Right lobe of liver (tissue), 6 donors: Measurements from ENCODE around the gene BICRA. TPM values are rescaled to one million over a fixed set of nuclear protein-coding genes. Genes with fewer than 3 reads are reported as not detected.

Source experiments
- ATAC-seq, 4 donors: fragments of 200-7000 bp; cut with Tn5 transposase; one replicate each; pipeline ENCODE4 v1.9.1; 2020; ENCODE audit warnings: mild to moderate bottlenecking in 4 of 4, moderate library complexity in 4 of 4
- DNase-seq, 3 donors: peaks; one replicate each; pipeline ENCODE4 v3.0.0-alpha.2; 2020
- H3K27ac ChIP-seq, 3 donors: fragments of 200-600 bp; one replicate each; pipeline ENCODE4 v1.8.0; 2022
- H3K27me3 ChIP-seq, 2 donors: fragments of 200-600 bp; one replicate each; pipeline ENCODE4 v1.8.0; 2022
- H3K36me3 ChIP-seq, 4 donors: fragments of 200-600 bp; sonication (generic) in 1 of 4; one replicate each; pipeline versions ENCODE4 v1.5.1 to v1.8.0; 2017 to 2022; ENCODE audit warnings: control low read depth in 1 of 4
- H3K4me1 ChIP-seq, 4 donors: fragments of 200-600 bp; sonication (generic) in 1 of 4; one replicate each; pipeline versions ENCODE4 v1.5.1 to v1.8.0; 2017 to 2022; ENCODE audit warnings: control low read depth in 1 of 4
- H3K4me3 ChIP-seq, 3 donors: fragments of 200-600 bp; one replicate each; pipeline ENCODE4 v1.8.0; 2022
- H3K9me3 ChIP-seq, 4 donors: fragments of 200-600 bp; sonication (generic) in 1 of 4; one replicate each; pipeline versions ENCODE4 v1.5.1 to v1.8.0; 2017 to 2022; ENCODE audit warnings: control low read depth in 1 of 4
- POLR2A ChIP-seq: fragments of 450-650 bp; IDR thresholded peaks from one replicate; pipeline ENCODE4 v1.6.1; 2017; ENCODE audit warnings: antibody characterized with exemption, mild to moderate bottlenecking
- WGBS: methylation state at CpG from one replicate; pipeline ENCODE4 v1.1.6; 2018; ENCODE audit warnings: low coverage, low lambda C conversion rate; ENCODE audit not compliant: insufficient coverage; ENCODE audit errors: missing lambda C conversion rate; 5-methylcytosine and 5-hydroxymethylcytosine counted together
- intact Hi-C, 2 donors: fragments of 100-400 bp; cut with DNase I; formaldehyde crosslinking; loops; one replicate each; pipeline versions ENCODE4 v1.11.2 to v1.14.1; 2022
- total RNA-seq, 6 experiments: library from RNA; depleted of rRNA in 2 of 6; stranded (reverse); fragments of >200 nt in 2 of 6; fragmentation: NEBNext Ultra II Directional in 3 of 6; extraction: Animal tissue kit (Norgen Biotek cat#: 25700) in 3 of 6; gene quantifications; one replicate each; pipeline versions ENCODE4 v1.1.0 to v1.2.4, GENCODE V29; 2016 to 2023
- TF ChIP-seq, protein P1 (sequence below), 4 donors: fragments of 200-600 bp in 3 of 4; fragments of 450-650 bp in 1 of 4; IDR thresholded peaks; one replicate each; pipeline versions ENCODE4 v1.5.1 to v1.8.0; 2016 to 2022; ENCODE audit warnings: antibody characterized with exemption in 4 of 4, mild to moderate bottlenecking in 2 of 4
- donor health status: DM: no; HTN: yes; CAD: no.
- donor health status: DM: no; HTN: no; CAD: no.
- donor health status: DM: no; HTN: no; CAD: no.
- donor health status: DM: no; HTN: yes; CAD: no.
- donor health status: DM: no; HTN: yes; CAD: no.

BICRA gene
- total RNA-seq, 6 experiments from 2014 or later, result 3.7 to 7.3 (median 6.4) TPM

DNA sequence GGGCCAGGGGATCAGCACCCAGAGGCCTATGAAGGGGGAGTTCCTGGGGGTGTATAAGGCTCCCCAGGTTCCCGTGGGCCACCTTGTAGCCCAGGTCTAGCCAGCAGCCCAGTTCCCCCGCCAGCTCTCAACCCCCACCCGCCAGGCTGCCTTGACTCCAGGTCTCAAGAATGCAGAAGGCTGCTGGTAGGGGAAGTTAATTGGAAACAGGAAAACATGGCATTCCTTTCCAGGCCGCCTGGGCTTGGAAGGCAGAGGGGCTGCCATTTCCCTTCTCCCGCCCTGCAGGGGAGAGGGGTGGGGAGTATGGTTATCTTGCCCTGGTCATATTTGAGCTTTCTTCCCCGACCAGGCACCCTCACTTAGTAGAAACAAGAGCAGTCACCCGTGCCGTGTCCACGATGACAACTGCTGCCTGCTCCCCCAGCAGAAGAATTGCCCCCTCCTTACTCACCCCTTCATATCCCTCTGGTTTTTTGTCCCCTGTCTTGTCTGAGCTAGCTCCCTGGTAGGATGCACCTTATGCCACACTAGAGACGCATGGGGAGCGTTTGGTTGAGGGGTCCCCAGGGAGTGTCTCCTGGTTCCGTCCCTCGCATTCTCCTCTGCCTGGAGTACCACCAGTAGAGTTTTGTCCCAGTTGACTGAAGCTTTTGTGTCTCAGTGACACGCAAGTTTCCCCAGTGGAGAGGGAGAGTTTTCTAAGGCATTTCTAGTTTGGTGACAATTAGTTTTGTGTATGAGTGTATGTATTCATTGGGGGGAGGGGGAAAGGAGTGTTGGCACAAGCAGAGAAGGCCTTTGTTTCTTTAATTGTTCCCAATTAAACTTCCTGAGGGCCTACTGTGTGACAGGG lies 4.5 kb downstream of the BICRA start:
- no peaks in the 10 kb centered on the region for H3K9me3 ChIP-seq
- WGBS, result 58% methylated on average over 3 of the region's 14 CpGs
- no peak for ATAC-seq
- no peak overlapping the region for H3K27ac ChIP-seq
- TF ChIP-seq, protein P1, sequence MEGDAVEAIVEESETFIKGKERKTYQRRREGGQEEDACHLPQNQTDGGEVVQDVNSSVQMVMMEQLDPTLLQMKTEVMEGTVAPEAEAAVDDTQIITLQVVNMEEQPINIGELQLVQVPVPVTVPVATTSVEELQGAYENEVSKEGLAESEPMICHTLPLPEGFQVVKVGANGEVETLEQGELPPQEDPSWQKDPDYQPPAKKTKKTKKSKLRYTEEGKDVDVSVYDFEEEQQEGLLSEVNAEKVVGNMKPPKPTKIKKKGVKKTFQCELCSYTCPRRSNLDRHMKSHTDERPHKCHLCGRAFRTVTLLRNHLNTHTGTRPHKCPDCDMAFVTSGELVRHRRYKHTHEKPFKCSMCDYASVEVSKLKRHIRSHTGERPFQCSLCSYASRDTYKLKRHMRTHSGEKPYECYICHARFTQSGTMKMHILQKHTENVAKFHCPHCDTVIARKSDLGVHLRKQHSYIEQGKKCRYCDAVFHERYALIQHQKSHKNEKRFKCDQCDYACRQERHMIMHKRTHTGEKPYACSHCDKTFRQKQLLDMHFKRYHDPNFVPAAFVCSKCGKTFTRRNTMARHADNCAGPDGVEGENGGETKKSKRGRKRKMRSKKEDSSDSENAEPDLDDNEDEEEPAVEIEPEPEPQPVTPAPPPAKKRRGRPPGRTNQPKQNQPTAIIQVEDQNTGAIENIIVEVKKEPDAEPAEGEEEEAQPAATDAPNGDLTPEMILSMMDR (IDR thresholded peaks at IDR 0.05), result no peak
- TF ChIP-seq POLR2A, result no peak
- H3K4me1 ChIP-seq, result peaks cover 0 to 19% (median 9%) of the 10 kb centered on the region in 4 donors
- intact Hi-C loops, result loop anchor here in 1 of 2 donors (10.0 kb wide), 1 partner anchor 51 kb away; no protein-coding TSS in a partner anchor
- no peak overlapping the region for H3K4me3 ChIP-seq
- H3K27me3 ChIP-seq, result no peaks in the 10 kb centered on the region
- H3K36me3 ChIP-seq, result no peaks in the 10 kb centered on the region
- DNase-seq, result no peak

DNA sequence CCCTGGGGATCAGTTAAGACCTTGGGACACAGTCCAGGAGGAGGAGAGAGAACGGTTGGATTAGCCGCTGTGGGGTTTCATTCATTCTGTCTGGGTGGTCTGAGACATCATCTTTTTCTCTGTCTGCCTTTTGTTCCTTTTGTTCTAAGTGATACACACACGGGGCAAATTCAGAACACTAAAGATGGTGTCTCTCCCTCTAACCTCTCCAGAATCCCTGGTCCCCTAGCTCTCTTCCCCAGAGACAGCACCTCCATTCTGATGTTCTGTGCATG lies 5.0 kb downstream of the BICRA start:
- no peaks in the 10 kb centered on the region for H3K9me3 ChIP-seq
- no peak for DNase-seq
- no peak overlapping the region for H3K27ac ChIP-seq
- no peak for TF ChIP-seq POLR2A
- TF ChIP-seq, protein P1 (IDR thresholded peaks at IDR 0.05), result no peak
- WGBS, result 40% methylated on average over 1 of the region's 3 CpGs
- ATAC-seq, result no peak
- H3K36me3 ChIP-seq, result no peaks in the 10 kb centered on the region
- H3K4me3 ChIP-seq, result no peak overlapping the region
- peaks cover 0 to 25% (median 11%) of the 10 kb centered on the region in 4 donors for H3K4me1 ChIP-seq
- intact Hi-C loops, result loop anchor here in 1 of 2 donors (10.0 kb wide), 1 partner anchor 51 kb away; no protein-coding TSS in a partner anchor
- H3K27me3 ChIP-seq, result no peaks in the 10 kb centered on the region

DNA sequence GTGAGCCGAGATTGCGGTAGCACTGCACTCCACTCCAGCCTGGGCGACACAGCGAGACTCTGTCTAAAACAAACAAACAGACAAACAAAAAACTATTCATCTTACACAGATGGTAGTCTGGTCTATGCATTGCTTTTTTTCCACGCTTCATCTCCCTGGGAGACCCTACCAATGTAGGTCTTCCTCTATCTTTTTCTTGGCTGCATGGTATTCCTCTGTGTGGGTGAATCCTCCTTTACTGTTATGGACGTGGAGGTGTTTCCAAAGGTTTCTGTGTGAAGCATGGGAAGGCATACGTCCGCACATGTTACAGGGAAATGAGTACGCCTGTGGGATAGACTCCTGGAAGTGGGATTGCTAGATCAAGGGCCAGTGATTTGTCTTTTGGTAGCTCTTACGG lies 5.6 kb downstream of the BICRA start:
- no peaks in the 10 kb centered on the region for H3K36me3 ChIP-seq
- TF ChIP-seq, protein P1 (IDR thresholded peaks at IDR 0.05), result no peak
- no peak for TF ChIP-seq POLR2A
- peaks cover 0 to 31% (median 15%) of the 10 kb centered on the region in 4 donors for H3K4me1 ChIP-seq
- no peaks in the 10 kb centered on the region for H3K27me3 ChIP-seq
- ATAC-seq (no peak), DNase-seq (no peak)
- H3K27ac ChIP-seq, result no peak overlapping the region
- WGBS, result 94% methylated on average over 10 of the region's 10 CpGs
- no peaks in the 10 kb centered on the region for H3K9me3 ChIP-seq
- intact Hi-C loops, result loop anchor here in 1 of 2 donors (10.0 kb wide), 1 partner anchor 50 kb away; no protein-coding TSS in a partner anchor
- no peak overlapping the region for H3K4me3 ChIP-seq

DNA sequence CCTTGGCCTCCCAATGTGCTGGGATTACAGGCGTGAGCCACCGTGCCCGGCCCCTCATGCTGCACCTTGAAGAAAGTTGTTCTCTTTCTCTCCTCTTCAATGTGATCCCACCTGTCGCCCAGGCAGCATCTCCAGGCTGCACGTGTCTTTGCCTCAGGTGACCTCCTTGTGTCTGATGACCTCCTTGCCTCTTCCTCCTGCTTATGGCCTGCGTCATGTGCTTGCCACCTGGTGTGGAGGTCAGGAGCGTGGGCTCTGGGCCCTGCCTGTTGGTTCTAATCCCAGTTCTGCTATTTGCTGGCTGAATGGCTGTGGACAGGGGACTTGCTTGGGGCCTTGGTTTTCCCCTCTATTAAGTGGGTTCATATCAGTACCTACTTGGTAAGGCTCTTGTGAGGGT lies 6.3 kb downstream of the BICRA start:
- Histone ChIP-seq H3K4me3 (no peak overlapping the region), H3K9me3 (no peaks in the 10 kb centered on the region), H3K27ac (no peak overlapping the region), H3K27me3 (no peaks in the 10 kb centered on the region), H3K4me1 (peaks cover 0 to 37% (median 19%) of the 10 kb centered on the region in 4 donors), H3K36me3 (no peaks in the 10 kb centered on the region)
- intact Hi-C loops, result loop anchor here in 1 of 2 donors (10.0 kb wide), 1 partner anchor 50 kb away; no protein-coding TSS in a partner anchor
- DNase-seq (no peak), ATAC-seq (no peak)
- 0% methylated on average over 1 of the region's 7 CpGs for WGBS
- TF ChIP-seq POLR2A, result no peak
- TF ChIP-seq, protein P1 (IDR thresholded peaks at IDR 0.05), result no peak
